ENCODE measurements around the gene NOTUM. TPM values are rescaled to one million over a fixed set of nuclear protein-coding genes. Genes with fewer than 3 reads are reported as not detected.

The NOTUM gene
- polyA plus RNA-seq, 4 donors, result 1.0 to 1.1 TPM; not detected in 2

DNA sequence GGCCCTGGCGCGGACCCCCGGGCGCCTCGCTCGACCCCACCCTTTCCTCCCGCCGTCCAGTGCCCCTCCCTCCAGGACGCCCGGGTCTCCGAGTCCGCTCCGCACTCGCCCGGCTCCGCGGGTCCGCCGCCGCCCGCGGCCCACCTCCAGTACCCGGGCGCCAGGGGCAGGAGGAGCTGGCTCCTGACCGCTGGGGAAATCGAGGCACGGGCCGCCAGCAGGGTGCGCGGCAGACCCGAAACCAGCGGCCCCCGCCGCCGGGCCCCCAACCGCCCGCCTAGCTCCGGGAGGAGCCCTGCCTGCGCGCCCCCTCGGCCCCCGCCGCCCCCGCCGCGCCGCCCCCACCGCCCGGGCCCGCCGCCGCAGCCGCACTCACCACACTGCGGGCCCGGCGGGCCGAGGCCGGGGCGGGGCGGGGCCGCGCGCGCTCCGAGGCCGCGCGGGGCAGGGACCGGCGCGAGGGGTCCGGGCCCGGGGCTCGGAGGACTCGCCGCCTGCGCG is 33.8 kb downstream of the NOTUM start:
- 0 to 1% (median 0%) methylated on average over 10 to 78 of the region's 78 CpGs for WGBS, 3 donors
- peaks cover 9 to 48% (median 13%) of the 10 kb centered on the region in 3 donors for H3K4me1 ChIP-seq (ENCODE audit: control insufficient read depth in 3 of 3, insufficient read depth in 2 of 3, low read depth in 1 of 3, low read length in 2 of 3)

GRCh38 chr17:81926451-81927151 is 34.4 kb downstream of the NOTUM start:
- Histone ChIP-seq H3K27me3 (ENCODE audit: control insufficient read depth in 3 of 3, insufficient read depth in 3 of 3, low read length in 3 of 3) (peaks cover 0 to 10% (median 4%) of the 10 kb centered on the region in 3 donors), H3K4me3 (ENCODE audit: low read depth in 1 of 3, low read length in 3 of 3) (peak overlapping the region; percentile 87 to 96 (median 94)), H3K27ac (ENCODE audit: low read depth in 1 of 3, low read length in 2 of 3) (peak overlapping the region; percentile 89 to 99 (median 97)), H3K9me3 (ENCODE audit: control insufficient read depth in 2 of 2, insufficient read depth in 1 of 2, low read depth in 1 of 2, low read length in 1 of 2) (no peaks in the 10 kb centered on the region), H3K36me3 (ENCODE audit: control insufficient read depth in 3 of 3, insufficient read depth in 2 of 3, low read depth in 1 of 3, low read length in 3 of 3) (peaks cover 0 to 34% (median 0%) of the 10 kb centered on the region in 3 donors), H3K4me1 (ENCODE audit: control insufficient read depth in 3 of 3, insufficient read depth in 2 of 3, low read depth in 1 of 3, low read length in 2 of 3) (peaks cover 9 to 48% (median 13%) of the 10 kb centered on the region in 3 donors)
- DNase-seq, result peak; percentile 88 to 96
- no peak for FAIRE-seq
- WGBS, 3 donors, result 1 to 2% (median 2%) methylated on average over 30 to 46 of the region's 46 CpGs

More for the DNA sequence above, 33.8 kb downstream of the NOTUM start:
- peaks cover 0 to 28% (median 0%) of the 10 kb centered on the region in 3 donors for H3K36me3 ChIP-seq (ENCODE audit: control insufficient read depth in 3 of 3, insufficient read depth in 2 of 3, low read depth in 1 of 3, low read length in 3 of 3)
- FAIRE-seq, result no peak
- no peaks in the 10 kb centered on the region for H3K9me3 ChIP-seq (ENCODE audit: control insufficient read depth in 2 of 2, insufficient read depth in 1 of 2, low read depth in 1 of 2, low read length in 1 of 2)
- peaks cover 0 to 15% (median 4%) of the 10 kb centered on the region in 3 donors for H3K27me3 ChIP-seq (ENCODE audit: control insufficient read depth in 3 of 3, insufficient read depth in 3 of 3, low read length in 3 of 3)
- H3K4me3 ChIP-seq (ENCODE audit: low read depth in 1 of 3, low read length in 3 of 3), result peak overlapping the region; percentile 87 to 96 (median 94)
- DNase-seq, result no peak
- peak overlapping the region; percentile 89 to 99 (median 97) for H3K27ac ChIP-seq (ENCODE audit: low read depth in 1 of 3, low read length in 2 of 3)

- DNase-seq (no peak), FAIRE-seq (no peak)
- Histone ChIP-seq H3K27me3 (ENCODE audit: control insufficient read depth in 3 of 3, insufficient read depth in 3 of 3, low read length in 3 of 3) (peaks cover 0 to 10% (median 4%) of the 10 kb centered on the region in 3 donors), H3K36me3 (ENCODE audit: control insufficient read depth in 3 of 3, insufficient read depth in 2 of 3, low read depth in 1 of 3, low read length in 3 of 3) (peaks cover 0 to 38% (median 0%) of the 10 kb centered on the region in 3 donors), H3K4me3 (ENCODE audit: low read depth in 1 of 3, low read length in 3 of 3) (peak overlapping the region in 2 of 3 donors; percentile 87 to 94), H3K27ac (ENCODE audit: low read depth in 1 of 3, low read length in 2 of 3) (peak overlapping the region; percentile 89 to 99 (median 97)), H3K9me3 (ENCODE audit: control insufficient read depth in 2 of 2, insufficient read depth in 1 of 2, low read depth in 1 of 2, low read length in 1 of 2) (no peaks in the 10 kb centered on the region), H3K4me1 (ENCODE audit: control insufficient read depth in 3 of 3, insufficient read depth in 2 of 3, low read depth in 1 of 3, low read length in 2 of 3) (peaks cover 9 to 48% (median 13%) of the 10 kb centered on the region in 3 donors)
- 39 to 53% (median 39%) methylated on average over 10 of the region's 10 CpGs for WGBS, 3 donors
Observed at GRCh38 chr17:81925860-81926450, 35.0 kb downstream of the NOTUM start.

GRCh38 chr17:81924557-81925532 is 36.1 kb downstream of the NOTUM start:
- H3K27me3 ChIP-seq (ENCODE audit: control insufficient read depth in 3 of 3, insufficient read depth in 3 of 3, low read length in 3 of 3), result peaks cover 0 to 10% (median 4%) of the 10 kb centered on the region in 3 donors
- H3K4me3 ChIP-seq (ENCODE audit: low read depth in 1 of 3, low read length in 3 of 3), result peak overlapping the region in 1 of 3 donors; percentile 12
- 48 to 62% (median 55%) methylated on average over 20 to 21 of the region's 21 CpGs for WGBS, 3 donors
- H3K27ac ChIP-seq (ENCODE audit: low read depth in 1 of 3, low read length in 2 of 3), result peak overlapping the region; percentile 52 to 79 (median 76)
- H3K4me1 ChIP-seq (ENCODE audit: control insufficient read depth in 3 of 3, insufficient read depth in 2 of 3, low read depth in 1 of 3, low read length in 2 of 3), result peaks cover 10 to 51% (median 13%) of the 10 kb centered on the region in 3 donors
- no peak for FAIRE-seq
- H3K9me3 ChIP-seq (ENCODE audit: control insufficient read depth in 2 of 2, insufficient read depth in 1 of 2, low read depth in 1 of 2, low read length in 1 of 2), result no peaks in the 10 kb centered on the region
- peak; percentile 83 to 89 for DNase-seq
- H3K36me3 ChIP-seq (ENCODE audit: control insufficient read depth in 3 of 3, insufficient read depth in 2 of 3, low read depth in 1 of 3, low read length in 3 of 3), result peaks cover 0 to 47% (median 2%) of the 10 kb centered on the region in 3 donors

DNA sequence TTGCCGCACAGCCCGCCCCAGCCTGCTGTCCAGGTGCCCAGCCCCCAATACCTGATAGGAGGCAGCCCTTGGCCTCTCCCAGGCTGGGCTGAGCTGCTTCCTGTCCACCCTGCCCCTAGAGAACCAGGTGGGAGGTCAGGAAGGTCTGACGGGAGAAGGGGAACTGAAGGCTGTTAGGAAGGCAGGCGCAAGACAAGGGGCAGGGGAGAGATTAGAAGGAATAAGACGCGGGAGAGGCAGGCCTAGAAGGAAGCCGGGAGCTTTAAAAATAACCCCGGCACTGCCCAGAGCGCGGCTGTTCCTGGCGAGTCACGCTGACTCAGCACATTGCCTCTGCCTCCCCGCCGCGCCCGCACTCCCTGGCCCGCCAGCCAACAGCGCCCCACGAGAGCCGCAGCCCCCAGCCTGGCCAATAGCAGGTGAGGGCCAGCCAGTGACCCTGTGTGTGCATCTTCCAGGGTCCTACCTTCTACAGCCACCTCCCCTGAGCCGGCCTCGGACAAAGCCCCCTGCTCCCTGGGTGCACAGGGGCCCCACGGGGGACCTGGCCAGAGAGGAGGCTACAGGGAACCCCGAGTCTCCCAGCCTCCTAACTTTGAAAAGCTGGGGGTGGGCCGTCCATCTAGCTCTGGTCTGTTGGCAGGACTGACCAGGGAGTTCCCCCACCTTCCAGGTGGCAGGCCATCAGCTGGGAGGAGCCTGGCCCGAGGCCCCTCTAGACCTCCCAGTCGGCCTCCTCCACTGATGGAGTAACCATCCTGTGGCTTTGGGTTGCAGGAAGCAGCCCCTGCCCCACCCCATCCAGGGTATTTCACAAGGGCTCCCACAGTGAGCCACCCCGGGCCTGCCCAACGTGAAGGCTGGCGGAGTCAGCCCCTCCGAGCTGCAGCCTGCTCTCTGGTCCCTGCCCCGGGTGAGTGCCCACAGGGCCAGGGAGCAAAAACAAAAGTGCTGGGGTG is 37.4 kb downstream of the NOTUM start:
- Histone ChIP-seq H3K27ac (ENCODE audit: low read depth in 1 of 3, low read length in 2 of 3) (peak overlapping the region; percentile 50 to 63 (median 60)), H3K4me1 (ENCODE audit: control insufficient read depth in 3 of 3, insufficient read depth in 2 of 3, low read depth in 1 of 3, low read length in 2 of 3) (peaks cover 13 to 54% (median 13%) of the 10 kb centered on the region in 3 donors), H3K36me3 (ENCODE audit: control insufficient read depth in 3 of 3, insufficient read depth in 2 of 3, low read depth in 1 of 3, low read length in 3 of 3) (peaks cover 0 to 60% (median 2%) of the 10 kb centered on the region in 3 donors), H3K27me3 (ENCODE audit: control insufficient read depth in 3 of 3, insufficient read depth in 3 of 3, low read length in 3 of 3) (peaks cover 0 to 4% (median 0%) of the 10 kb centered on the region in 3 donors), H3K4me3 (ENCODE audit: low read depth in 1 of 3, low read length in 3 of 3) (peak overlapping the region in 2 of 3 donors; percentile 24 to 27), H3K9me3 (ENCODE audit: control insufficient read depth in 2 of 2, insufficient read depth in 1 of 2, low read depth in 1 of 2, low read length in 1 of 2) (no peaks in the 10 kb centered on the region)
- 22 to 29% (median 28%) methylated on average over 29 to 32 of the region's 32 CpGs for WGBS, 3 donors
- FAIRE-seq (no peak), DNase-seq (peak; percentile 81 to 87)

DNA sequence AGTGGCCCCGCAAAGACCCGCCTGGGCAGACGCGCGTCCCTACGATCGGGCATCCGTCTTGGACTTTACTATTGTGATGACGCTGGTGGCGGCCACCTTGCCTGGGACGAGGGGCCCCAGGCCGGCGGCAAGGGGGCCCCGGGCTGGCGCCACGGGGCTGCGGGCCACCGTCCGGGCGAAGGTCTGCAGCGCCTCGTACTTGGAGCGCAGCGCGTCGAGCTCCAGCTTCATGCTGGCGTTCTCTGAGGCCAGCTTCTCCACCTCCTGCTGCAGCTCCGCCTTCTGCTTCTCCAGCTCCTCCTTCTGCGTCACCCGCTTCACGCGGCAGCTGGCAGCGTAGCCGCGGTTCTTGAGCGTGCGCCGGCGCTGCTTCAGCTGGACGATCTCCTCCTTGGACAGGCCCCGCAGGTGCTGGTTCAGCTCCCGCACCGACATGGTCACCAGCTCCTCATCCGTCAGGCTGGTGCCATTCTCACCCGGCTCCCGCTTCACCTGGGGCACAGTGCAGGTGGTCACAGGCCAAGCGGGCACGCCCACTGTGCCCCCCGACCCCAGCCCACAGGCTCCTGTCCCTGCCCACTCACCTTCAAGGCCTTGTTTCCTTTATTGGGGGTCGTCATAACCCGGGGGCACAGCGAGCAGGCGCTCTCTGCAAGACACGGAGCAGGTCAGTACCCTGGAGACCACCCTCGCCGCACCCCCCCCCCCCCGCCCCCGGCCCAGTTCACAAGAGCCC is 38.3 kb downstream of the NOTUM start:
- WGBS, 3 donors, result 87 to 91% (median 91%) methylated on average over 50 to 58 of the region's 58 CpGs
- FAIRE-seq (no peak), DNase-seq (no peak)
- Histone ChIP-seq H3K36me3 (ENCODE audit: control insufficient read depth in 3 of 3, insufficient read depth in 2 of 3, low read depth in 1 of 3, low read length in 3 of 3) (peaks cover 0 to 61% (median 2%) of the 10 kb centered on the region in 3 donors), H3K9me3 (ENCODE audit: control insufficient read depth in 2 of 2, insufficient read depth in 1 of 2, low read depth in 1 of 2, low read length in 1 of 2) (no peaks in the 10 kb centered on the region), H3K27ac (ENCODE audit: low read depth in 1 of 3, low read length in 2 of 3) (peak overlapping the region in 1 of 3 donors; percentile 50), H3K4me1 (ENCODE audit: control insufficient read depth in 3 of 3, insufficient read depth in 2 of 3, low read depth in 1 of 3, low read length in 2 of 3) (peaks cover 15 to 55% (median 16%) of the 10 kb centered on the region in 3 donors), H3K4me3 (ENCODE audit: low read depth in 1 of 3, low read length in 3 of 3) (peak overlapping the region in 1 of 3 donors; percentile 27), H3K27me3 (ENCODE audit: control insufficient read depth in 3 of 3, insufficient read depth in 3 of 3, low read length in 3 of 3) (no peaks in the 10 kb centered on the region)
